Dedifferentiated amniotic fluid mesenchymal stem cell (primary cell): ENCODE data around the gene UBR2.
"Not testable (repeated sequence)": the region's sequence is repeated elsewhere in the genome, so short reads cannot be mapped to it uniquely, and the experiment has no call there.

Experiments
- DNase-seq: peaks from one replicate; pipeline ENCODE4 v3.0.0-alpha.2; 2016; ENCODE audit errors: extremely low spot score

Gene UBR2

GRCh38 chr6:42726485-42727086, 162.8 kb downstream of the UBR2 start:
- peak; percentile 91 for DNase-seq

- no peak for DNase-seq
These were observed 163.3 kb downstream of the UBR2 start for GRCh38 chr6:42727087-42727611.

- DNase-seq: no peak
These were observed 163.8 kb downstream of the UBR2 start for GRCh38 chr6:42727627-42728026.

GRCh38 chr6:42729731-42730130, 165.9 kb downstream of the UBR2 start:
- DNase-seq: no peak

- DNase-seq: not testable (repeated sequence)
These were observed 170.1 kb downstream of the UBR2 start for GRCh38 chr6:42733867-42734481.

- no peak for DNase-seq
These were observed 172.1 kb downstream of the UBR2 start for GRCh38 chr6:42735976-42736375.

GRCh38 chr6:42740725-42741124, 176.9 kb downstream of the UBR2 start:
- no peak for DNase-seq

GRCh38 chr6:42742116-42742894, 178.5 kb downstream of the UBR2 start:
- DNase-seq: no peak
